TTC549 (cell line): Measurements from ENCODE around the gene MICA.

Experiments used
- FAIRE-seq: peaks from 2 replicates; lab custom pipeline; 2012; peaks lifted over from hg19 to GRCh38; lab: Jason Lieb, UNC

MICA gene

GRCh38 chr6:31460361-31461025 lies 57.1 kb downstream of the MICA start:
- FAIRE-seq = no peak

- FAIRE-seq = no peak
These were observed 58.9 kb downstream of the MICA start for GRCh38 chr6:31462026-31462963.

GRCh38 chr6:31462964-31463870 lies 59.8 kb downstream of the MICA start:
- FAIRE-seq = no peak

GRCh38 chr6:31464252-31465184 lies 61.1 kb downstream of the MICA start:
- FAIRE-seq = no peak
